GM21381 (cell line): ENCODE results near the gene PACS1.

Experiments used
- ATAC-seq: cut with Tn5 transposase; IDR thresholded peaks from one replicate; pipeline ENCODE4 v1.9.1; 2021; ENCODE audit warnings: mild to moderate bottlenecking, moderate library complexity; ENCODE audit not compliant: unreplicated experiment

The PACS1 gene

DNA sequence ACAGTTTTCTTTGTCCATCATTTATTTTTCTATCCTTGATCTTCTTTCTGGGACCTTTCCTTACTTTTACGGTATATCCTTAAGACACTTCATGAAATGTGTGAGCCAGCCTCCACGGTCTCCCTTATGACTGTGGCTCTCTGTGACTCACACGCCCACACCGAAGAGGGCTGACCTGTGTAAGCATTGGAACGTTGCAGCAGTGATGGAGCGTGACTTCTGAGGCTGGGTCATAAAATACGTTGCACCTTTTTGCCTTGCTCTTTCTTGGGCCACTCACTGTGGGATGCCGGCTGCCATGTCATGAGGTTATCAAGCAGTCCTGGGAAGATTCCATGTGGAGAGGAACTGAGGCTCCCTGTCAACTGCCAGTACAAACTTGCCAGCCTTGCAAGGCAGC is 102.1 kb downstream of the PACS1 start:
- ATAC-seq, result no peak

DNA sequence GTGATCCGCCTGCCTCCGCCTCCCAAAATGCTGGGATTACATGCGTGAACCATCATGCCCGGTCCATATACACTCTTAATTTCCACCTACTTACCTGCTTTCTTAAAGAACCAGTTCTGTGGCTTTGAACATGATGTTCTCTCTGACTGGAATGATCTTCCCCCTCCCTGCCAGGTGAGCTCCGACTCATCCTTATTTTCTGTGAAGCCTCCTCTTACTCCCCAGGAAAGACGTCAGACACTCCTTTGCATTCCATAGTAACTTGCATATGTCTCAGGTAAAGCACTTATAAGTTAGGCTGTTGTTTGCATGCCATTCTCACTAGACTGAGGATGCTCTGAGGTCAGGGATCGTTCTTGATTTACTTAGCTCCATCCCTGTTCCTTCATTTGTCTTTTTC is 106.6 kb downstream of the PACS1 start:
- no peak for ATAC-seq

DNA sequence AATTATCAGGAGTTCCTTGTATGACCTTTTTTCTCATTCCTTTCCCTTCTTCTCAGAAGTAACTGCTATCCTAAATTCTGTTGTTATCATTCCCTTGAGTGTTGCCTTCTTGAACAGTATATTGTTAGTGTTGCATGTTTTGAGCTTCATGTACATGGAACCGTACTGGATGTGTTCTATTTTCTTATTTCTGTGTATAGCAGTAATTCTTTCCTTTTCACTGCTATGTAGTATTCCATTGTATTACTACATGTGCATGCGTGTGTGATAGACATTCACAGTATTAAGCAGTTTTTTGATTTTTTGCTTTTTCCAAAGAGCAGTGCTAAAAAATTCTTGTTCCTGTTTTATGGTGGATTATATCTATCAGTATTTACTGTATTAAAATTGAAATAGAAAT is 108.1 kb downstream of the PACS1 start:
- no peak for ATAC-seq

DNA sequence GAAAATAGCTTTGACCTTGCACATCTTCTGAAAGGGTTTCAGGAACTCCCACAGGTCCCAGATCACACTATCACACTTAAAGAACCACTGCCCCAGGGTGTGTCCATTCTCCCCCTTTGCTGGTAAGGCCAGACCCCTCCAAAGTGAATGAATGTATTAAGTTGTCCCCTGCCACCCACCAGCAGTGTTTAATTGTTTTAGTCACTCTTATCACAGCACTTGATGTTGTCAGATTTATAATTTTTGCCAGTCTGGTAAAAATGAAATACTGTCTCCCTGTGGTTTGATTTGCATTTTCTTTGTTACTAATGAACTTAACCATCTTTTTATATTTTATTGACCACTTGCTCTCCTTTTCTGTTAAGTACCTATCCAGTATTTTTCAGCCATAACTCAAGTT is 108.8 kb downstream of the PACS1 start:
- no peak for ATAC-seq

DNA sequence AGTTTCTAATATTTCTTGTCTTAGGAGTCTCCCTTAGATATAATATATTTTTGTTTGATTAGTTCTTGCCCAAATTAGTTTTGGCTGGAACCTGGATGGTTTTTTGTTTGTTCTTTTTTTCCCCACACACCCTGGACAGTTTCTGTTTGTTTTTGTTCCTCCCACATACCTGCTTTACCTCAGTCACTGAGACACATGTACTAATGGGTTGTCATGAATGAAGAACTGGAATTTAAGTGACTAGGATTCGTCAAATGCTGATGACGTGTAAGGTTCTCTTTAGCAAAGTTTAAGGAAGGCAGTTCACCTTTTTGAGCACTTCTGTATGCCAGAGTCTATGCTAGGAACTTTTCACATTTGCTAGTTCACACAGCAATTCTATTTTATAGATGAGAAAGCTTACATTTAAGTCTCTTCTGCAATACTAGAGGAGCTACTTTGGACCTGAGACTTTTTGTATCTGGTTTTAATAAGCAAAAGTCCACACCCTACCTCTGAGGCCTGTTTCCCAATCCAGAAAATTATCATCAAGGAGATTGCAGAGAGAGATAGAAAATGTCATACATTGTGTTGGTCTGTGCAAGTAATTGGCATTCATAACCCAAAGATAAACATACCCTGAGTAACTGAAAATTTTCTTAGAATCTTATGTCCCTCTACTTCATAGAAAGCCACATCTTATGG is 111.7 kb downstream of the PACS1 start:
- no peak for ATAC-seq

DNA sequence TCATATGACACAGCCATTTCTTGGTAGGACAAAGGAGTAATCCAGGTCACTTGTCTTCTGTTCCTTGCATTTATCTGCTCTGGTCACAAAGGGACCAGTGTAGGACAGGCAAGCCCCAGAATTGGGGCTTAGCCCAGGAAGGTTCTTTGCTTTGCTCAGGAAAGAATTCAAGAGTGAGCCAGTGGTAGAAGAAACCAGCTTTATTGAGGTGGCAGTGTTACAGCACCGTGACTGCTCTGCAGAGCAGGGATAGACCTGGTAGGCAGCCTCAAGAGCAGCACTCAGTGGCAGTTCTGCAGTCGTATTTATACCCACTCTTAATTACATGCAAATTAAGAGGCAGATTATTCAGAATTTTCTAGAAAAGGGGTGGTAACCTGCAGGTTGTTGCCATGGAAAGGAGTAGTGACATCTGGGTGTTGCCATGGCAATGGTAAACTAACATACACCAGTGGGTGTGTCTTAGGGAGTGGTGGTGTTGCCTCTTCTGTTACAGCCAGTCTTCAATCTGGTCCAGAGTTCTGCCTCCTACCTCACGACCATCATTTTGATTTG is 113.5 kb downstream of the PACS1 start:
- no peak for ATAC-seq

DNA sequence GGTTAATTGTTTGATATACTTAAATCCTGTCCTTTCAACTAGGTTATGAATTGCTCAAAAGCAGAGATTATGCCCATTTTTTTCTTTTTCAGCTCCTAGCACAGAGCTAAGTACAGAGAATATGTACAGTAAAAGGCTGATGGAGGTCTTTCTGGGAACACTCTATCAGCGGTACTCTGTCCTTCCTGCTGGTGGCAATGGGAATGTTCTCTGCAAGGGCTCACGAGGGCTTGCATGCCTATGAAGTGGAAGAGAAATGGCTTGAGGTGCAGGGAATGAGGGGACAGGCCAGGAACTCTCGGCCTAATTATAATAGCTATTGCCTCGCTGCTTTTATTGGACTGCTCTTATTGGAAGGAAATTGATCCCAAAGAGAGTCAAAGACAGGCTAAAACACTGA is 114.7 kb downstream of the PACS1 start:
- no peak for ATAC-seq

DNA sequence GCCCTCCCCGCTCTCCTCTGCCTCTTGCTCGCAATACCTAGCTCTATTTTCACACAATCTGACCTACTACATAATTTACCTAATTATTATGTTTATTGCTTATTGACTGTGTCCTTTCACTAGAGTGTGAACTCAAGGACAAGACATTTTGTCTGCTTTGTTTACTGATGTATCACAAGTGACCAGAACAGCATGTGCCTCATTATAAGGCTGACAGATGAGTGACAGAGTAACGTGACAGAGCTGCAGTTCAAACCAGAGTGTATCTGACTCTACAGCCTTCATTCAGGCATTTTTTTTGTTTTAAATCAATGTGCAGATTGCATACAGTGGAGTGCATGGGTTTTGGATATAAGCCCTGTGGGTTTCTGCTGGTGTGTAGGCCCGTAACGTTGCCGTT is 116.4 kb downstream of the PACS1 start:
- ATAC-seq, result no peak

DNA sequence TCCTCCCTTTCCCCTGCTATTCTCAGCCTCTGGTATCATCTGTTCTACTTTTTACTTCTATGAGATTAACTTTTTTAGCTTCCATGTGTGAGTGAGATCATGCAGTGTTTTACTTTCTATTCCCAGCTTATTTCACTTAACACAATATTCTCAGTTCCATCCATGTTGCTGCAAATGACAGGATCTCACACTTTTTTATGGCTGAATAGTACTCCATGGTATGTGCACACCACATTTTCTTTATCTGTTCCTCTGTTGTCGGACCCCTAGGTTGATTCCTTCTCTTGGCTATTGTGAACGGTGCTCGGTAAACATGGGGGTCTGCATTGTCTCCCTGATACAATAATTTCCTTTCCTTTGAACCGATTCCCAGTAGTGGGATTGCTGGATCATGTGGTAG is 117.4 kb downstream of the PACS1 start:
- ATAC-seq, result no peak

DNA sequence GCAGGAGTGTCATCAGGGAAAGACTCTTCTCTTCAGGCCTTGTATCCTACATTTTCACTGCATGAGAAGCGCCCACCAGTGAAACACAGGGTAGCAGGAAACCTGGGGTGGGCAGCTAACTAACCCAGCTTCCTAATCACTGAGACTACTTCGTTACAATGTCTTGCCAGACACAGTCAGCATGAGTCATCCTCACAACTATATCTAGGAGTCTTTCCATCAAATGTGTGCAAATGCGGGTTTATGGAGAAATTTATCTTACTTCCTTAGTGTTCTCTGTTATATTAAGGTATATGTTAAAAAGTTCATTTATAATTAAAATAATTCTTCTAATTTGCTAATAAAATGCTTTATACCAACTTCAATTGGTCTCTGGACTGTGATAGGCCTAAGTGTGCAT is 118.5 kb downstream of the PACS1 start:
- no peak for ATAC-seq

DNA sequence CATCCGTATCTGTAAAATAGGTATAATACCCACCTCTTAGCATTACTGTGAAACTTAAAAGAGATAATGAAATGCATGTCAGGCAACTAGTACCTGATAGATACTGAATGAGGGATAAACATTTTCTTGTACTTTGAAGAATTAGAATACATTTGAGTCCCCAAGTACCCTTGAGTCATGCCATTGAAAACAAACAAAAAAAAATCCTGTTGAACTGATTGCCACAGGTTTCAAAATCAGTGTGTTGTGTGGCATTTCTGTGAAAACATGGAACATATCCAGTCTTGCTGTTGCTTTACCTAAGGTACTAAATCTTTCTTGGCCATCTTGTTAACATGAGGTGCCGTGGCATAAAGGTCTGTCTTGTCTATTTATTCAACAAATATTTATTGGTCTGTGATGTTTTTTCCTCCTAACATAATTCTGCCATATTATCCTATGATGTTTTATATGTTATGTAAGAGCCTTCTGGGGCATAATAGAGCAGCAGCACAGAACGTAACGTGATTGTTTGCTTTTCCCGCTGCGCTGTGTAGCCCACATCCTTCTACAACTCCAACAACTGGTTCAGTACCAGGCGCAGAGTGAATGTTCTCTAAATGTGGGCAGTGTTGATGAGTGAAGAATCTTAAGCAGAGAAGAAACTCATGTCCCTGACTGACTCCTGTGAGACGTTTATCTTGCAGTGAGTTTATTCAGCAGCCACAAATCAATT is 119.1 kb downstream of the PACS1 start:
- ATAC-seq, result no peak

DNA sequence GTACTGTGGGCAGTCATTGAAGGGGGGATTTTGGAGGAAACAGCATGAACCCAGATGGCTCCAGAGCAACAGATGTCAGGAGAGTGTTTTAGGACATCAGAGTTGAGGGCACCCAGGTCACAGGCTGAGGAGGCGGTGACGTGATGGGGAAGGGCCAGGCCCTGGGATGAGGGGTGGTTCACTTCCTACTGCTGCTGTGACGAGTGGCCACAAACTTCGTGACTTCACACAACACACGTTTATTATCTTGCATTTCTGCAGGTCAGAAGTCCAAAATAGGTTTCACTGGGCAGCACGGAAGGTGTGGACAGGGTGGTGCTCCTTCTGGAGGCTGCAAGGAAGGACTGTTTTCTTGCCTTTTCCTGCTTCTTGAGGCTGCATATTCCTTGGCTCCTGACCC is 120.7 kb downstream of the PACS1 start:
- no peak for ATAC-seq

DNA sequence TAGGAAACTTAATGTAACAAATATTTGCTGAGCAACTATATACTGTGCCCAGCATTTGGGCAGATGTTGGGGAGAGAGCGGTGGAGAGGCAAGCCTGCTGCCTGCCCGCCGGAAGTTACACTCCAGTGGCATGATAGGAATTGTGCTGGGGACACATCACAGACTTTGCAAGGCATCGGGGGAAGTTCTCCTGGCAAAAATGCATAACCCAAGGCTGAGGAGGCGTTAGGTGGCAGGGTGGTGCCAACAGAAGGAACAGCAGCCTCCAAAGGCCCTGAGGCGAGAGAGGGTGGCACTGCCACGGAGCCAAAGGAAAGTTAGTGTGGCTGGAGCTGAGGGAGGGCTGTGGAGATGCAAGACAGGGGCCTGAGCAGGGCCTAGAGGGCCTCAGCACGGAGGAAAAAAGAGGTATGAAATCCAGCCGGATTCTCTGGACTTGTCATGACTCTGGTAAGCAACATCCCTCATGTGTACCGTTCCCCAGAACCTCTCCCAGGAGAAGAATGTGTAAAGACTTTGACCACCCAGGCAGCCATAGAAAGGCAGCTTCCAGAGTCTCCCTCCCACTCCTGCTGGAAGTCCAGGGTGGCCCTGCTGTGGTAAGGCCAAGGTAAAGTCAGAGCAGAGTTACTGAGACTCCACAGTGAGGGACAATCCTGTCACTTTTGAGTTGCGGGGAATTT is 122.2 kb downstream of the PACS1 start:
- no peak for ATAC-seq

DNA sequence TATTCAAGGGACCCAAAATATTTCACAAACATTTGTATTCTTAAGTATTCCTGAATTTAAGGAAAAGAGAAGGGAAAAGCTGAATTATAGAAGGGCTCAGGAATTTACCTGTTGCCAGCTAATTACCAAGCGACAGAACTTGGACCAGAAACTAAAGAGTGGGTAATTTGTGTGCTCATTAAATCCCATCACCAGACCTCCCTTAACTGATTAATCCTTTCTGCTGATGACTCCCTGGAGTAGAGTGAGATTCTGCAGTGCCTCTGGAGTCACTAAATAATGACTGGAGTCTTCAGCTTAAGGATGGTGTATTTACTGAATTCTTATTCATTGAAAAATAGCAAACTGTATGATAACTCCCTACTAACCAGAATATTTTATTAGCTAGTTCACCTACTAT is 124.3 kb downstream of the PACS1 start:
- ATAC-seq, result no peak

DNA sequence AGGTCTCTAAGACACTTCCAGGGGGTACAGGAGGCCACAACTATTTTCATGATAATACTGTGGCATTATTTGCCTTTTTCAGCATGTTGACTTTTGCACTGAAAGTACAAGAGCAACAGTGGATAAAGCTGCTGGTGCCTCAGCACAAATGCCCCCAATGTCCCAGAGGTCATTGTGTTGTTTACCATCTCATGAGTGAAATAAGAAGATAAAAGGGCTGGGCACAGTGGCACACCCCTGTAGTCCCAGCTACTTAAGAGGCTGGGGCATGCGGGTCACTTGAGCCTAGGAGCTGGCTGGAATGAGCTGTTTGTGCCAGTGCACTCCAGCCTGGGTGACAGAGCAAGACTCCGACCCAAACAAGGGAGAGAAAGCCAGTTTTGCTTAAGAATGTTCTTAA is 125.8 kb downstream of the PACS1 start:
- no peak for ATAC-seq

DNA sequence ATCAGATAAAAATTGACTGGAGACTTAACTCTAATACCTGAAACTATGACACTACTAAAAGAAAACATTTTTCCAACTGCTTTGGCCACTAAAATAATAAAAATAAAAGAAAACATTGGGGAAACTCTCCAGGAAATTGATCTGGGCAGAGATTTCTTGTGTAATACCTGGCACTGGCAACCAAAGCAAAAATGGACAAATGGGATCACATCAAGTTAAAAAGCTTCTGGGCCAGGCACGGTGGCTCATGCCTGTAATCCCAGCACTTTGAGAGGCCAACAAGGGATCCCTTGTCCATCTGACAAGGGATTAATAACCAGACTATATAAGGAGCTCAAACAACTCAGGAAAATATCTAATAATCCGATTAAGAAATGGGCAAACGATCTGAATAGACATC is 133.8 kb downstream of the PACS1 start:
- no peak for ATAC-seq

DNA sequence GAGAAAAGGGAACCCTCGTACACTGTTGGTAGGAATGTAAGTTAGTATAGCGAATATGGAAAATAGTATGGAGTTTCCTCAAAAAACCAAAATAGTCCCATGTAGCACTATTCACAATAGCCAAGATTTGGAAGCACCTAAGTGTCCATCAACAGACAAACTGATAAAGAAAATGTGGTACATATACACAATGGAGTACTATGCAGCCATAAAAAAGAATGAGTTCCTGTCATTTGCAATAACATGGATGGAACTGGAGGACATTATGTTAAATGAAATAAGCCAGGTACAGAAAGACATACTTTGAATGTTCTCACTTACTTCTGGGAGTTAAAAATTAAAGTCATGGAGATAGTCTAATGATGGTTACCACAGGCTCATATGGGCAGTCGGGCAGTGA is 134.3 kb downstream of the PACS1 start:
- ATAC-seq, result no peak

DNA sequence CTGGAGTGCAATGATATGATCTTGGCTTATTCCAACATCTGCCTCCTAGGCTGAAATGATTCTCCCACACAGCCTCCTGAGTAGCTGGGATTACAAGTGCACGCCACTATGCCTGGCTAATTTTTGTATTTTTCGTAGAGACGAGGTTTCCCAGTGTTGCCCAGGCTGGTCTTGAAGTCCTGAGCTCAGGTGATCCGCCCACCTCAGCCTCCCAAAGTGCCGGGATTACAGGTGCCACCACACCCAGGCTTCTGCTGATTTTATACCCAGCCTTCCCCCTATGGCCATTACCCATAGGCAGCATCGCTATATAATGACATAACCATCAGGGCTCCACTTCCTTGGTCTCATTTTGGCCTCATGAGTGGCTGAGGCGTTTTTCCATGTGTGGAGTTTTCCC is 137.7 kb downstream of the PACS1 start:
- no peak for ATAC-seq

DNA sequence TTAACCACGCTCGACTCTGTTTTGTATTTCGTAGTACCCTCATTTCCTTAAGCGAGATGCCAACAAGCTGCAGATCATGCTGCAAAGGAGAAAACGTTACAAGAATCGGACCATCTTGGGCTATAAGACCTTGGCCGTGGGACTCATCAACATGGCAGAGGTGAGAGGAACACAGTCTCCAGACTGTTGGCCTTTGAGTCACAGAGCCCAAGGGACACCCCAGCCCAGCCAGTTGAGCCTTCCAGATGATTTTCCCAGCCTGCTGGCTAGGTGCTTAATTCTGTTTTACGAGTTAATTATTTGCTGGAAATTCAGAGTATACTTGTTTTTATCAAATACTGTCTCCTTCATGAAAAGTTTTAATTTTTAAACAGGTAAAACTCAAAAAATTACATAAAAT is 141.0 kb downstream of the PACS1 start:
- ATAC-seq, result no peak

DNA sequence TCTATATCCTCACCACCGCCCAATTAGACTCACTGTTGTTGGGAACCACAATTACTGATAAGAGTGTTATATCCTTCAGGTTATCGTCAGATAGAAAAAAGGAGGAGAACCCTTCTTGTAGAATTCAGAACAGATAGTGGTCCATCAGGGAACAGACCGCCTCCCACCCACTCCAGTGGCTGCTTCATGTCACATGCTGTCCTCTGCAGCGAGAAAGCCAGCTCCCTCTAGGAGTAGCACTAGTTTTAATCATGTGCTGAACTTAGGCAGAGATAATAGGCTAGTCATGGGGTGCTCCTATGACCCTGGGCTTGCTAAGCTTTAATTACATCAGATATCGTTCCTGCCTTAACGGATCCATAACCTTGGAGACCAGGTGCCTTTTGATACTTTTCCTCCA is 146.8 kb downstream of the PACS1 start:
- no peak for ATAC-seq

DNA sequence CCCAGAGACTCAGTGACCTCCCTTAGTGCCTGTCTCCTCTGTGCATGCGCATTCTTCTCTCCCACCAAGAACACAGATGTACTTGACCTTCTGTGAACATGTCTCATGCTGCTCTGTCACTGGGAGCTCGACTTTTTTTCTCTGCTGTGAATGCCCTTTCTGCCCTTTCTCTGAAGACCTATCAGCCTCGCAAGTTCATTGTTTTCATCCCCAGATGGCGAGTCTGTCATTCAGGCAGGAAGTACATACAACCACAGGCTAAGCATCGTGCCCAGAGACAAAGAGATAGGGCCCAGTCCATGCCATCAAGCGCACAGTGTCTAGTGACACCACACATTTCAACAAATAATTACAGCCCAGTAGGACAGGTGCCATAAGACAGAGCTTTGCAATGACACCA is 148.0 kb downstream of the PACS1 start:
- ATAC-seq, result no peak
